Activated gamma-delta T cell treated with anti-CD3 and anti-CD28 coated beads, Interleukin-2, amount 50 U/mL, for 16 hours (primary cell): ENCODE results near the gene RGS6.

ENCODE experiments used
- DNase-seq: peaks from one replicate; pipeline ENCODE4 v3.0.0-alpha.2; 2020; ENCODE audit warnings: low read depth

Gene RGS6

DNA sequence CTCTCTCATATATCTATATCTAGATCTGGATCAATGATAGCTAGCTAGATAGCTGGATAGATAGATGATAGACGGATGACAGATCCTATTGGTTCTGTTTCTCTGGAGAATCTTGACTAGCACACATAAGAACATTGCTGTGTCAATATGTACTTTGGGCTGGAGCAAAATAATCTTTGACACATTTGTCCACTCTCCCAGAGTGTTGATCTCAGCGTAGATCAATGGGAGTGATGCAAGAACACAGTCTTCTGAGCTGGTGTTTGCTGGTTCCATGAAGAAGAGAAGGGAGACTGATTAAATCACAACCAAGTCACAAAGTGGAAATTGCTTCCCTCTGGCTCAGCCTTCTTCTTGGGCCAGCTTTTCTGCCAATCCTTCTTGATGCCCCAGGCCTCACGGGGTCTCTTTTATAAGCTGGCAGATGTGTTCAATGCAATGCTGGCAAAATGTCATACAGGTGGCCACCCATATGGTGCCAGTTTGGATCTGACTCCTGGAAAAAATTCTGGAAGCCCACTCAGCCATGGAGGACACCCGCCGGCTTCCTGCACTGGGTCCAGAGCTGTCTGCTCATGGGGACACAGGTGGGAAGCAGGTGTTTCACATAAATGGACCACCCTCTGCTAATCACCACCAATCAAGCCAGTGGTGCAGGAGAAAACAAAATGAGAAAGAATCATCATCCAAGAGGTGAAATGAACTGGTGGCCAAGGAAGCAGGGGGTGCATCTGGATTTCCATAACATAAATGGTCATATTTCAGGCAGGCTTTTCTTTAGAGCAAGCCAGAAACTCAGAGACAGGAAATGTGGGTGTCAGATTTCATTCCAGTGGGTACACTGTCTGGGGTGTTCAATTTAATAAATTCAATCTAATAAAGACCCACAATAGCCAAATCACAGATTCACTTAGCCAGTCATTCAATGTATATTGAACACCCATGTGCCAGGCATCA is 651.4 kb downstream of the RGS6 start:
- DNase-seq, result no peak

DNA sequence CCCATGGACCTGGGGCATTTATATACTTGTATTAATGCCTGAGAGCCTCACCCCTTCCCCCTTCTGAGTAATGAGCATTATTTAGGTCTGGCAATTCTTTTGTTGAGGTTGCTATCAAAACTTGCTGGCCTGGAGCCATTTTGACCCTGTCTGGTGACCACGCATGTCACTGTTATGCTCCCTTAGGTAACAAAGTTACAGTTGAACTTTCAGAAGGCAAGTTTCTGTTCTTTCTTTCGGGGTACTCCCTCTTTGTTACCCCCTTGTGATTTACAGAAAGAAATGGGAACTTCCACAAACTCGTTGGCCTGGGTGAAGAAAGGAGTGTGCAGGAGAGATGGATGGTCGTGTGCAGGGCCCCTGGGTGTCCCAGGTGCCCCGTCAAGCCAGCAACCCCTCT is 656.3 kb downstream of the RGS6 start:
- no peak for DNase-seq

DNA sequence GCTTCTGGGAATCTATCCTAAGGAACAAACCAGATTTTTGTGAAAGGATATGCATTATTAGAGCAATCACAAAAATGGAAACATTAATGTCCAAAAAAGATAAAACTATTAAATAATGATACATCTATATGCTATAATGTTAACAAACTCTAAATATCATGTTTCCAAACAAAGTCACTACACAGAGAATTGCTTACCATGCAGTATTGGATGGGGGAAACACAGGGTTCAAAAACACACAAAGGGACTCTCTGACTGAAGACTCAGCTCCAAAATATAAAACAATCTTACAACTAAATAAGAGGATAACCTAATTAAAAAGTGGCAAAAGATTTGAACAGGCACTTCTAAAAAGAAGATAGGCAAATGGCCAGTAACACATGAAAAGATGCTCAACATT is 657.4 kb downstream of the RGS6 start:
- no peak for DNase-seq

DNA sequence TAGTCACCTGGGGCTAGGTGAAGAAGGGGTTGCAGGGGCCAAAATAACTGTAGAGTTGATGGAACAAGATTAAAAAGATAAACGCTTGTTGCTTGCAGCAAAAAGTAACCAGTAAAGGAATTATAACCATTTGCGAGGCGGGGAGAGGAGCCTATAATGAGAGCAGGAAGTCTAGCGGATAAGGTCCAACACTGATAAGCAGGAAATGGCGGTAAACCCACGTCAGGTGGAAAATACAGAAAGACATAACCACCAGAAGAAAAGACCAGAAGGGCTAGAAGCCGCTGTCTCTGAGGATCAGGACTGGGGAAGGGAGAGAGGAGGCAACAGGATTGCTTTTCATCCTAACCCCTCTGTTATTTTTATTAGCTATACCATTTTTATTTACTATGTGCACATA is 658.3 kb downstream of the RGS6 start:
- no peak for DNase-seq

DNA sequence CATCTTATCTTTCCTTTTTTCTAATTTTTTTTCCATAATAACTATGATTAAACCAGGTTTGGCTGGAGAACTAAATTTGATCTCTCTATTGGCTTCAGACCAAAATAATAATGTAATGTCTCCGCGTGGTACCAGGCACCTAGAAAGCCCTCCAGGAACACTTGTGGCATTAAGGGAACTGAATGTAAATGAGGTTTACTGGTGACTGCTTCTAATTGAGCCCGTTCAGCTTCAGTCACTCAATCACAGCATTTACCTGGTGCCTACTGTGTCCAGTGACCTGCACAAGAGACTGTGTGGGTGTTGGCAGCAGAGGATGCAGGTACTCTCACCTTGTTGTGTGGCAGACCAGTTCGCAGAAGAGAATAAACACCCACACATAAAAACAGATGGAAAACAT is 659.2 kb downstream of the RGS6 start:
- DNase-seq, result no peak

DNA sequence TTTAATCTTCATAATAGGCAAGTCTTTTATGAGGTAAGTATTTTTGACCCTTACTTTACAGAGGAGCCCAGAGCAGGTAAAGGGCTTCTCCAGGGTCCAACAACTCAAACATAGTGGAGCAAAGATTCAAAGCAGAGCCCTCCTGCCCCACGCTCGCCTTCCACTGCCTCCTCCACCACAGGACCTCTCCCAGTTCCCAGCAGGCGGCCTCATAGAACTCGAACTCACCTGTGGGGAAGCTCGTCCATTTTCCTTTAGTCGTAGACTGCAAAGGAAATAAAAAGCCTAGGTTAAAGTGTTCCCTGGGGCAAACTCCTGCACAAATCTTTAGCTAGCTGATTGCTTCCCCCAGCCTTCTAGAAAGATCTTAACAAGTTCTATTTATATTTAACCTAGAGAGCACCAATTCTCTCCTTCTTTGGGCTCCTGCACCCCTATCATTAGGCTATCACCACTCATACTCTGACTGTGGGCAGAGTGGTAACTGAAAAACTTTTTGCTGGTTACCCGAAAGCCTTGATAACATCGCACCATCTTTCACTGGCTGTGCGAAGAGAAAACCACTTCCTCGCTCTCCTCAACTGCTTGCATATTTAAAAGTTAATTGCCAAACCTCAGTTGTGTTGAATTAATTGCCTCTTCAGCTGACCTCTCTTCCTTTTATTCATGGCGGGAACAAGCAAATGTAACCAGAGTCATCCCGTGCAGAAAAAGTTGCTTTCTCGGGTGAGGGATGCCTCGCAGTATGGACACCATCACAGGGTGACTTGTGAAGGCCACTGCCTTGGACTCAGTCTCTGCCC is 662.1 kb downstream of the RGS6 start:
- peak; percentile 26 for DNase-seq

DNA sequence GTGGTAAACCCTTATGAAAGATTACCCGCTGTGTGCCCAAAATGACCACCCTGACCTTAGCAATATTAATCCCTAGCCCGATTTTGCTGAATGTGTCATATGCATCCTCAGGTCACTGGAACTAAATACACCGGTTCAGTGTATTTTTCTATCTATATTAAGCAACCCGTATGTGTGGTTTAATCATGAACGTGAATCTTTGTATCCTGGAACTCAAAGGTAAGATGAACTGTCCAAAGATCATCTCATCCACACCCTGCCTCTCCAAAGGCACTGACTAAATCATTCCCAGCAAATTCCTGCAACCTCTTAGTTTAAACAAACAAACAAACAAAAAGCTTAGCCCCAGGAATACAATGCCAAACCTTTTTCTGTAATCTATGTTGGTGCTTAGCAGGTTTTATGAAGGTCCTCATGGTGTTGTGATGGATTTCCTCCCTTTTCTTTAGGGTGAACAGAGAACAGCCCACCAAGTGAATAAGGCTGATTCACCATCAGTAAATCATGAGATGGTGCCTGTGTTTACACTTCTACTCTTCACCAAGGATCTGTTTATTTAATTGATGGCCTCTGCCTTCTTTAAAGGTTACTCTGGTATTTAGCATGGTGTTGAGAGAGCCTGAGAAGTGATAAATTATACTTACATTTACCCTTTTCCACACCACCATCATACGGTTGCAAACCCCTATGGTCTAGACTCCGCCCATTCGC is 663.1 kb downstream of the RGS6 start:
- DNase-seq, result no peak

DNA sequence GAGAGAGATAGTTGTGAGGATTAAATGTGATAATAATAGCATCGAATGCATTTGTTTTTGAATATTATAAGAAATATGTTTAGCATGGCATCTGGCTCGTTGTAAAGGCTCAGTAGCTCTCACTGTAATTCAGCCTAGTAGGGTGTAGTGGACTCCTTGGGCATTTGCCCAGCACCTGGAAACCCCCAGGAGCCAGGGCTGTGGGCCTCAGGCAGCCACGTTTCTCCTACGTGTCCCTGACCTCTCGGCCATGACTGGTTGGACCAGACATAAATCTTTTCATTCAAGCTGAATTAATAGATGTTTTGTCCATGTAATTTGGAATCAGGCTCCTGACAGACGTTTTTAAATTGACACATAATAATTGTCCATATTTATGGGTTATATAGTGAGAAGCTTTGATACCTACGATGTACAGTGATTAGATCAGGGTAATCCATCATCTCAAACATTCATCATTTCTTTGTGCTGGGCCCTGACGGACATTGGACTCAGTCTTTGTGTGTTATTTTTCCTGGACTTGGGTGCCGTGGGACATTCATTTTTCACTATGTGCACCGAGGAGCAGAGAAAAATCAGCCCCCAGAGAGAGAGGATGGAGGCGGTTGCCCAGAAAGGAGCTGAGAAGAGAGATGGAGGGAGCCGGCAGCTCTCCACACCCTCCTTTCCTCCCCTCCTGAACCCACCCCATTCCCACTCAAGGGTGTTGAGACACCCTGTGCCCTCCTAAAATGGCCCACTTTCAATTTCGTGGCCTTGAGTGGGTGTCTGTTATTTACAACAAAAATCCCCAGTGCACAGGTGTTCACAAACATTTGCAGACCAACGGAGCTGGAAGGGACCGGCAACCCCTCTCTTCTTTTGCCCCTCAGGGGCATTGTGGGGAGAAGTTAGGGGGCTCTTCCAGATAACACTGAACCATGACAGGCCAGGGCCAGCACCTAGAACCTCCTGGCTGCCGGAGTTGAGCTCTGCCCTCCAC is 665.3 kb downstream of the RGS6 start:
- no peak for DNase-seq

DNA sequence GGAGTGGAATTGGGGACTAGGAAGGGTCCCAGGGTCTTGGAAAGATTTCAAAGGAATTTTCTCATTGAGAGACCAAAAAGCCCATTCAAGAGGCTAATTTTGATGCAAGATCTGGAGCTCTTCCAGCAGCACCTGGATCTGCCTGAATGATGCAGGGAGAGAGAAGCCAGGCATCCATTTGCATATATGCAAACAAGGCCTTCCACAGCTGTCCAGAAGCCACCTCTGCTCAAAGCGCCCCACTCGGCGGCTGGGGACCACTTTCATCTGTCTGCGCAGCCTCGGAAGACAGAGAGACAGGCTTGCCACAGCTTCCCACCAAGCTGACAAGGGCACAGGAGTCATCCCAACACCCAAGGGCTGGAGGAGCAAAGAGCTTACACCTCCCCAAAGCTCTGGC is 666.1 kb downstream of the RGS6 start:
- DNase-seq, result no peak

DNA sequence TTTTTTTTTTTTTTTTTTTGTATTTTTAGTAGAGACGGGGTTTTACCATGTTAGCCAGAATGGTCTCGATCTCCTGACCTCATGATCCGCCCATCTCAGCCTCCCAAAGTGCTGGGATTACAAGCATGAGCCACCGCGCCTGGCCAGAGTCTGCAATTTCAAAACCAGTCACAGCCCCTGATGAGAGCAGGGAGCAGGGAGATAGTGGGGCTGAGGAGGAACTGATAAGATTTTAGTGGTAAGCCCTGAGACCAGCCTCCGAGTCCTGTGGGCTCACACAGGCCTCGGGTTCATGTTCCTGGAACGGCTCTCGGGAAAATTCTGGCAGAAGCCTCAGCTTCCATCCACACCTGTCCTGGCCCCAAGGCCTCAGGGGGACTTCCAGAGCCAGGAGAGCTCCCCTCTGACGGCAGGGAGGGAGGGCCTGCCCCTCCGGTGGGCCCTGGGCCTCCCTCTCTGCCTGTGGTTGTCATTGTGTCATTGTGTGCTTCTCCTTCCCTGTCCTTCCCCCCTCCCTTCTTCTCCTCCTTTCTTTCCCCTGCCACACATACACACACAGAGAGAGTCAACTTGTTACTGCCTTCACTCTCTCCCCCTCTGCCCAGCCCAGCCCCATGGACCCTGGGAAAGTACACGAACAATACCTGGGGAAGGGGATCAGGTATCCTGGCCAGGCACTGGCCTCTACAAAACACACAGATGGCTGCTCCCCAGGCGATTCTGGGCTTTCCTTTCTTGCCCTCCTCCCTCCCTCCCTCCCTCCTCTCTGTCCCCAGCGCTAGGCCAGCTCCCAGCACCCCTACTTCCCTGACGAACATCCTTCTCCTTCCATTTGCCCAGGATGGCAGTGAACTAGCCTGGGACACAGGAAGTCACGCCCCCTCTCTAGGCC is 667.6 kb downstream of the RGS6 start:
- no peak for DNase-seq

DNA sequence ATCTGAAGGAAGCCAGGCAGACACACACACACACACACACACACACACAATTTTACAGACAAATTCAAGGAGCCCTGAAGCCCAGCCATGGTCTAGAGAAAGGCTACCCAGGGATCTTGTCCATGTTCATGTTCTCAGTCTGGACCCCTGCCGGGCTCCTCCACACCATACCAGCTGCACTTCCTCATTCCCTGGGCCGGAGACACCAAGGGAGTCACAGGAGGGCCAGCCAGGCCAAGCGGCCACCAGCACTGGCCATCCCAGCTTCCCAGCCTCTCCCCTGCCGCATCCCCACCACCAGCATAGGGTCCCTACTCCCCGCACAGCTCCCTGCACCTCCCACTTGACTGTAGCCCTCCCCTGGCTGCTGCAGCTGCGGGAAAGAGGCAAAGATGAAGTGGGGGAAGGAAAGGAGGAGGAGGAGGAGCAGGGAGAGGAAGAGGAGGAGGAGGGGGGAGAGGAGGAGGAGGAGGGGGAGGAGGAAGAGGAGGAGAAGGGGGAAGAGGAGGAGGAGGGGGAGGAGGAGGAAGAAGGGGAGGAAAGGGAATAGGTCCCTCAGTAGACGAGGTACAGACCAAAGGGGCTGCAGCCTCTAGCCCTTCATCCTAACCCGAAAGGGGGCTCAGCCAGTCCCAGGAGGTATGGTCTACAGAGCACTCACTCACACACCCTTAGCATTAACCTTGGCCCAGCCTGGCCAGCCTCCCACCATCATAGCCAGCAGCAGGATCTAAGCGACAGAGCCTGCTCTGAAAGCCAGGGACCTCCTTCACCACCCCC is 668.5 kb downstream of the RGS6 start:
- no peak for DNase-seq

DNA sequence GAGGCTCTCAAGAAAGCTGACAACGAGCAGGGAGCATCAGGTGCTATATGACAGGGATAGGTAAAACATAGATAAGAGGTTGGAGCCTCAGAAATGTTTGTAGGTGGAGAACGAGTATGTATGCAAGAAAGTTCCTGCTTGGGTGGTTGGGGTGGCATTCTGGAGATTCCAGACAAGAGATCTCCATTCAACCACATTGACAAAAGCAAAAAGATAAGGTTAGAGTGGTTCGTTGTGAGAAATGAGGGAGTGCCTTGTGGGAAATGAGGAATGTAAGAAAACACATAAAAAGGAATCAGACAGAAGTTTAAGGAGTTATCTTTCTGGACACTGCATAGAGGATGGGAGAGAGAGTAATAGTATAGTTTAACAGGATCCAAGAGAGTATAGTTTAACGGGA is 671.4 kb downstream of the RGS6 start:
- DNase-seq, result no peak

DNA sequence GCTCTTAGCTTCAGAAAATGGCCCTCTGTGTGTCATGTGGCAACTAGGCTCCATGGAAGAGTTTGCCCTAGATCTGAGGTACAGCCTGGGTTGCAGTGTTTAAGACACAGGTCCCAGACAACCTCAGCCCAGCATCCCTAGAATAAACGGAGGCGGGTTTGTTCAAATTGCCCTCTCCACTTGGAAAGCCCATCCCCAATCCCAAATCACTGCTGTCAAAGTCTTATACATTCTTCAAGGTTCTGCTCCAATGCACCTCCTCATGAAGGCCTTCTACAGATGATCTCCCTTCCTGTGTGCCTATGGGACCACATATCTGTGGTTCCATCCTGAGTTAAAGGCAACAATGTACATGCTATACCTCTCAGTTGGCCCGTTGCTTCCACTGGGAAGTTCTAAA is 671.9 kb downstream of the RGS6 start:
- DNase-seq, result no peak

DNA sequence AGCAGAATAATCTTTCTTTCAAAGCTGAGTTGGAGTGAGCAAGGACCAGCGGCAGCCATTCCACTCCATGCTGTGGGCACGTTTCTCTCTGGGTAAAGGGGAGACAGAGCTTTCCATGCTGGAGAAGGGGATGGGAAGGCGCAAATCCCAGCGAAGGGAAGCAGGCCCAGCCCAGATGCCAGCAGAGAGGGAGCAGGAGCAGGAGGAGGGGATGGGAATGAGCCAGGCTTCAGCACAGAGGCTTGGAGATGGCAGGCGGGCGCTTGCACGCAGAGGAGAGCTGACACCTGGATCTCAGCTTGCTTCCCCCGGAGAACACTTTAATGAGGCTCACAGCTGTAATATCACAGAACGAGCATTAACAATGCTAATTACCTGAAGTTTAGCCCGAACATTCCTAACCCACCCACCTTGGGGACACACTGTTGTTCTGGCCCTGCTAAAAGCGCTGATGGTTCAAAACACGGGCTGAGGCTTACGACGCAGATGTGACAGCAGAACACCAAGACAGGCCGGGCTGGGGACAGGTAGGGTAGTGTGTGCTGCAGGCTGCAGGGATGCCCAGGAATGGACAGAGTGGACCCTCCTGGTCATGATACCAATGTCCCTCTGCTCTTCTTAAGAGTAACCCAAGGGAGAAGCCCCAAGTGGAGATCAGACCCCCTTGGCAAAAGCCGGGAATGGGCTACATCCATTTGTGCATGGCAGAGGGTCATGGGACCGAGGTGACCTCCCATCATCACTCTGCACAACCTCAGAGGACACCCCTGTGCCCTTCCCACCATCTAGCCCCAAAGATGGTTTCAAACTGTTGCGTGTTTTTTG is 673.1 kb downstream of the RGS6 start:
- no peak for DNase-seq

DNA sequence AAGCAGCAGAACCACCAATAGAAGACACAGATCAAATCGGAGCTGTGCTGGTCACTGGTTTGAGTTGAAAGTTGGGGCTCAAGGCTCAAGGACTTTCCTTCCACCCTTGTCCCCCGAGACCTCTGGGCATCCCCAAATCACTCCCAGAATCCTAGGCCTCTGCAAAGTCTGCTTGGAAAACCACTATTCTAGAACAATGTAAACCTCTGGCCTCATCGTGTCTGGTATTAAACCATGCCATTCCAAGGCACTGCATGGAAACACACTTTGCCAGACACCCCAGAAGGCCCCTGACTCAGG is 673.6 kb downstream of the RGS6 start:
- no peak for DNase-seq

DNA sequence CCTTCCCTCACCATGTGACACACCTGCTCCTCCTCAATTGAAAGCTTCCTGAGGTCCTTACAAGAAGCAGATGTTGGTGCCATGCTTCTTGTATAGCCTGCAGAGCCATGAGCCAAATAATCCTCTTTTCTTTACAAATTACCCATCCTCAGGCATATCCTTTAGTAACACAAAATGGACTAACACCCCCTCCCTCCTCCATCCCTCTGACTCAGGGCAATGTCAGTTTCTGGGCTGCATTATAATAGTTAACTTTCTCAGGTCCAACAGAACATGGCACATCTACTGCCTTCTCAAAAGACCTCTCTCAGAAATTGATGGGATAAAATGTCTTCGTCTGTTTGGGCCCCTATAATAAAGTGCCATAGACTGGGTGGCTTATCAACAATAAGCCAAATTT is 674.6 kb downstream of the RGS6 start:
- DNase-seq, result no peak

DNA sequence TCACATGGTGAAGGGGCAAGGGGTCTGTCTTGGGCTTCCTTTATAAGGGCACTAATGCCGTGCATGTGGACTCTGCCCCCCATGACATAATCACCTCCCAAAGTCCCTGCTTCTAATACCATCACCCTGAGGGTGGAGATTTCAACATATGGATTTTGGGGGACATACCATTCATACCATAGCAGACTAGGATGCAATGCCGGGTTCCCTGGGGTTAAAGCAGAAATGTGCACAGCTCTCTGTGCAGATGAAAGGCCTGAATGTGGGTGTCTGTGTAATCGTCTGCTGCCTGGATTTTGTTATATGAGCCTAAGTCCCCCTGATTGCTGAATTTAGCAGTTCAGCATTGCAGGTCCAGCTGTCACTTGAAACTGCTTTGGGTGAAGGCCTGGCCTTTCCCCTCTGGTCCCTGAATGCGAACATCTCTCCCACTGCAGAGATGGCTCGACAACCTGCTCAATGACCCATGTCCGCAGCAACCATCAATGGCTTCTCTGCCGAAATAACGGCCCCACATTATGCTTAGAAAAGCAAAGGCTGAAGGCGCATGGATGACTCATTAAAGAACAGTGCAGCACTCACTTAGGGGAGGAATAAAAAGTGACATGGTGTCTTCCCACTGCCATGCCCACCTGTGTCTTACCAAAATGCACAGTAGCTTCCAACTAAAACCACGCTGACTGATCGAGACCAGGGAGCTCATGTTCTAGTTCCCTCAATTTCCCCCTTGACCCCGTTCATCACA is 675.3 kb downstream of the RGS6 start:
- DNase-seq, result no peak
